Natural killer cell (primary cell): ENCODE measurements around the gene FBXO46. TPM values are rescaled to one million over a fixed set of nuclear protein-coding genes. Genes with fewer than 3 reads are reported as not detected.

Experiments
- ATAC-seq, 3 donors: fragments of 150-1000 bp in 2 of 3; fragments of 200-7000 bp in 1 of 3; cut with Tn5 transposase; 1 replicate in 1 of 3; 2 replicates in 2 of 3; pipeline ENCODE4 v1.10.0; 2021; ENCODE audit warnings: mild to moderate bottlenecking in 2 of 3, moderate library complexity in 2 of 3
- DNase-seq, 2 donors: peaks; one replicate each; pipeline versions ENCODE4 v3.0.0 to v3.0.0-alpha.2; 2013 to 2021; ENCODE audit warnings: mixed read lengths in 1 of 2
- H3K27ac ChIP-seq: one replicate; pipeline ENCODE4 v1.5.1; 2013; ENCODE audit warnings: mild to moderate bottlenecking, low read length
- H3K27me3 ChIP-seq: one replicate; pipeline ENCODE4 v1.6.1; 2013; ENCODE audit warnings: low read length; ENCODE audit not compliant: control insufficient read depth, insufficient read depth
- H3K36me3 ChIP-seq: one replicate; pipeline ENCODE4 v1.6.1; 2013; ENCODE audit warnings: low read length; ENCODE audit not compliant: control insufficient read depth, insufficient read depth
- H3K4me1 ChIP-seq: one replicate; pipeline ENCODE4 v1.6.1; 2013; ENCODE audit warnings: low read length; ENCODE audit not compliant: control insufficient read depth, insufficient read depth
- H3K4me3 ChIP-seq: one replicate; pipeline ENCODE4 v1.5.1; 2013; ENCODE audit warnings: low read length
- H3K9me3 ChIP-seq: one replicate; pipeline ENCODE4 v1.6.1; 2013; ENCODE audit warnings: low read length; ENCODE audit not compliant: control insufficient read depth, insufficient read depth
- H3K27ac Mint-ChIP-seq, 2 donors: one replicate each; pipeline ENCODE4 v1.8.0; 2022; ENCODE audit warnings: mild to moderate bottlenecking in 2 of 2, mixed read lengths in 2 of 2, moderate library complexity in 1 of 2
- H3K27me3 Mint-ChIP-seq, 2 donors: one replicate each; pipeline ENCODE4 v1.8.0; 2022; ENCODE audit warnings: low read depth in 2 of 2, mixed read lengths in 2 of 2
- H3K36me3 Mint-ChIP-seq: one replicate; pipeline ENCODE4 v1.8.0; 2022; ENCODE audit warnings: mixed read lengths
- H3K4me1 Mint-ChIP-seq, 2 donors: one replicate each; pipeline ENCODE4 v1.8.0; 2022; ENCODE audit warnings: mixed read lengths in 2 of 2
- H3K4me3 Mint-ChIP-seq: one replicate; pipeline ENCODE4 v1.8.0; 2022; ENCODE audit warnings: mild to moderate bottlenecking, moderate library complexity, mixed read lengths
- H3K9me3 Mint-ChIP-seq, 2 donors: one replicate each; pipeline ENCODE4 v1.8.0; 2022; ENCODE audit warnings: mixed read lengths in 2 of 2
- CTCF ChIP-seq: fragments of 200-600 bp; IDR thresholded peaks from one replicate; pipeline ENCODE4 v1.8.0; 2022; ENCODE audit warnings: antibody characterized with exemption
- WGBS: methylation state at CpG from one replicate; pipeline ENCODE4 v1.1.7; 2013; ENCODE audit warnings: missing lambda C conversion rate; ENCODE audit not compliant: insufficient coverage; 5-methylcytosine and 5-hydroxymethylcytosine counted together
- intact Hi-C: fragments of 100-400 bp; cut with micrococcal nuclease; formaldehyde crosslinking; loops from one replicate; pipeline ENCODE4 v1.14.2; 2022
- total RNA-seq, 4 donors: library from RNA; stranded (reverse); fragments of 120-200 nt in 1 of 4; gene quantifications; one replicate each; pipeline versions ENCODE4 v1.2.3 to v1.2.4, GENCODE V29; 2013 to 2022

FBXO46 gene
- total RNA-seq, 3 donors from 2014 or later (not counting 1 experiment from before 2014, with no cell fraction given), result 24.8 to 35.7 (median 31.1) TPM

- Histone ChIP-seq H3K27me3 (peaks cover 6% of the 10 kb centered on the region), H3K36me3 (no peaks in the 10 kb centered on the region), H3K27ac (no peak overlapping the region), H3K4me1 (peaks cover 31% of the 10 kb centered on the region), H3K9me3 (no peaks in the 10 kb centered on the region), H3K4me3 (no peak overlapping the region)
- 92% methylated on average over 46 of the region's 46 CpGs for WGBS
- no peak for DNase-seq
- peak overlapping the region; percentile 64 for H3K4me3 Mint-ChIP-seq
- intact Hi-C loops, result loop anchor here (2.0 to 10.0 kb wide), 3 partner anchors 93 to 243 kb away; partner anchors contain the start of genes FOXA3 and SYMPK
- no peaks in the 10 kb centered on the region for H3K36me3 Mint-ChIP-seq
- peak overlapping the region in 1 of 2 donors; percentile 91 for H3K27ac Mint-ChIP-seq
- no peak for ATAC-seq
- no peaks in the 10 kb centered on the region for H3K27me3 Mint-ChIP-seq
- no peaks in the 10 kb centered on the region for H3K9me3 Mint-ChIP-seq
- H3K4me1 Mint-ChIP-seq, result peaks cover 5 to 28% of the 10 kb centered on the region in 2 donors
- TF ChIP-seq CTCF, result no peak
Observed at GRCh38 chr19:45771311-45771933, 40.7 kb upstream of the FBXO46 start.

GRCh38 chr19:45770192-45771101 lies 39.8 kb upstream of the FBXO46 start:
- no peaks in the 10 kb centered on the region for H3K9me3 Mint-ChIP-seq
- Histone ChIP-seq H3K4me1 (peaks cover 31% of the 10 kb centered on the region), H3K27ac (peak overlapping the region; percentile 61), H3K9me3 (no peaks in the 10 kb centered on the region), H3K27me3 (peaks cover 10% of the 10 kb centered on the region), H3K4me3 (peak overlapping the region; percentile 45), H3K36me3 (no peaks in the 10 kb centered on the region)
- H3K27me3 Mint-ChIP-seq, result no peaks in the 10 kb centered on the region
- H3K4me3 Mint-ChIP-seq, result peak overlapping the region; percentile 90
- peak overlapping the region; percentile 91 to 92 for H3K27ac Mint-ChIP-seq
- TF ChIP-seq CTCF, result peak; percentile 99
- intact Hi-C loops, result loop anchor here (1.0 to 10.0 kb wide), 6 partner anchors 9 to 244 kb away; partner anchors contain the start of genes FOXA3 and SYMPK
- H3K4me1 Mint-ChIP-seq, result peaks cover 5 to 28% of the 10 kb centered on the region in 2 donors
- WGBS, result 2% methylated on average over 79 of the region's 79 CpGs
- DNase-seq, result peak; percentile 91 to 95
- ATAC-seq, result peak; percentile 73 to 89 (median 74)
- H3K36me3 Mint-ChIP-seq, result no peaks in the 10 kb centered on the region

GRCh38 chr19:45769821-45770191 lies 39.1 kb upstream of the FBXO46 start:
- Mint-ChIP-seq H3K27me3 (peaks cover 0 to 3% of the 10 kb centered on the region in 2 donors), H3K4me3 (peak overlapping the region; percentile 90), H3K27ac (peak overlapping the region; percentile 91 to 92), H3K4me1 (peaks cover 5 to 28% of the 10 kb centered on the region in 2 donors), H3K36me3 (no peaks in the 10 kb centered on the region), H3K9me3 (no peaks in the 10 kb centered on the region)
- Histone ChIP-seq H3K9me3 (no peaks in the 10 kb centered on the region), H3K4me1 (peaks cover 31% of the 10 kb centered on the region), H3K36me3 (no peaks in the 10 kb centered on the region), H3K27me3 (peaks cover 11% of the 10 kb centered on the region), H3K27ac (peak overlapping the region; percentile 61), H3K4me3 (peak overlapping the region; percentile 45)
- no peak for TF ChIP-seq CTCF
- whole genome bisulfite sequencing, result under 1% methylated on average over 28 of the region's 28 CpGs
- DNase-seq, result peak; percentile 69 to 85
- peak; percentile 42 to 65 (median 44) for ATAC-seq
- intact Hi-C loops, result loop anchor here (1.0 to 10.0 kb wide), 6 partner anchors 9 to 245 kb away; partner anchors contain the start of genes FOXA3 and SYMPK
